ENCODE data around the gene SDC4.
A peak's percentile ranks its signal among the peaks of the same experiment; 100 is the strongest.

Gene SDC4

GRCh38 chr20:45294659-45295058 lies 53.6 kb downstream of the SDC4 start:
- DNase-seq (ENCODE audit: low read depth) = no peak

GRCh38 chr20:45294003-45294368 lies 54.2 kb downstream of the SDC4 start:
- no peak for DNase-seq (ENCODE audit: low read depth)

GRCh38 chr20:45293041-45294002 lies 54.9 kb downstream of the SDC4 start:
- DNase-seq (ENCODE audit: low read depth) = peak; percentile 77

- no peak for DNase-seq (ENCODE audit: low read depth)
Observed at GRCh38 chr20:45292343-45292742, 55.9 kb downstream of the SDC4 start.

- DNase-seq (ENCODE audit: low read depth) = no peak
Observed at GRCh38 chr20:45291526-45291925, 56.7 kb downstream of the SDC4 start.

- DNase-seq (ENCODE audit: low read depth) = peak; percentile 38
Observed at GRCh38 chr20:45290677-45291355, 57.4 kb downstream of the SDC4 start.

- no peak for DNase-seq (ENCODE audit: low read depth)
Observed at GRCh38 chr20:45289942-45290676, 58.1 kb downstream of the SDC4 start.

GRCh38 chr20:45288860-45289259 lies 59.4 kb downstream of the SDC4 start:
- no peak for DNase-seq (ENCODE audit: low read depth)

- no peak for DNase-seq (ENCODE audit: low read depth)
Observed at GRCh38 chr20:45288376-45288775, 59.8 kb downstream of the SDC4 start.

- DNase-seq (ENCODE audit: low read depth) = no peak
Observed at GRCh38 chr20:45283551-45284057, 64.6 kb downstream of the SDC4 start.

GRCh38 chr20:45282700-45283550 lies 65.3 kb downstream of the SDC4 start:
- no peak for DNase-seq (ENCODE audit: low read depth)

GRCh38 chr20:45279992-45280391 lies 68.2 kb downstream of the SDC4 start:
- no peak for DNase-seq (ENCODE audit: low read depth)

- DNase-seq (ENCODE audit: low read depth) = no peak
Observed at GRCh38 chr20:45275338-45275737, 72.9 kb downstream of the SDC4 start.

All from stimulated activated CD8-positive, alpha-beta memory T cell treated with anti-CD3 and anti-CD28 coated beads, Interleukin-4, amount 100 ng/mL, for 24 hours (primary cell).